Measurements from ENCODE around the gene FBXL14. TPM values are rescaled to one million over a fixed set of nuclear protein-coding genes. Genes with fewer than 3 reads are reported as not detected.
A peak's percentile ranks its signal among the peaks of the same experiment; 100 is the strongest.

Gene FBXL14
- total and polyA plus RNA-seq, 9 of the 15 experiments (the other 6 are each of a cell fraction or from before 2014, with no cell fraction given), result 0.13 to 9.8 (median 3.3) TPM

GRCh38 chr12:1592444-1593173, 1.8 kb downstream of the FBXL14 start (continued):
- TF ChIP-seq PKNOX1 (IDR thresholded peaks at IDR 0.05) (peak; percentile 46; the same call in 1 of the 2 replicates), SREBF2 (CRISPR knock-in tag; IDR thresholded peaks at IDR 0.05) (no peak), CC2D1A (IDR thresholded peaks at IDR 0.05) (no peak), NRF1 (conservative IDR thresholded peaks at IDR 0.05 in 1 of 2, IDR thresholded peaks at IDR 0.05 in 1 of 2) (peak; percentile 65 to 71), CXXC5 (CRISPR knock-in tag; IDR thresholded peaks at IDR 0.05) (peak; percentile 33; the same call in 1 of the 2 replicates), SMAD2 (IDR thresholded peaks at IDR 0.05; ENCODE audit: low read depth, low read length) (no peak), SIRT6 (IDR thresholded peaks at IDR 0.05; ENCODE audit: low read depth, low read length) (no peak), ZNF316 (IDR thresholded peaks at IDR 0.05) (no peak), MCM3 (IDR thresholded peaks at IDR 0.05) (no peak), SMAD4 (CRISPR knock-in tag; conservative IDR thresholded peaks at IDR 0.05) (no peak), E4F1 (CRISPR knock-in tag; IDR thresholded peaks at IDR 0.05; ENCODE audit: borderline replicate concordance) (no peak), HDAC2 (IDR thresholded peaks at IDR 0.05) (no peak), NCOA1 (IDR thresholded peaks at IDR 0.05; ENCODE audit: low read depth) (no peak), CBX1 (IDR thresholded peaks at IDR 0.05; ENCODE audit: low read depth) (no peak), KLF13 (tag; IDR thresholded peaks at IDR 0.05; ENCODE audit: borderline replicate concordance, low read depth) (no peak), SRSF7 (optimal IDR thresholded peaks at IDR 0.05; ENCODE audit: low read depth, low read length) (no peak), NEUROD1 (IDR thresholded peaks at IDR 0.05; ENCODE audit: borderline replicate concordance, low read depth, low read length, partially characterized antibody) (no peak), NFATC3 (IDR thresholded peaks at IDR 0.05) (no peak), MAZ (CRISPR knock-in tag; conservative IDR thresholded peaks at IDR 0.05 in 1 of 2, IDR thresholded peaks at IDR 0.05 in 1 of 2) (0 out of 4 replicates have a peak, but pooled peaks of 1 of the 2 experiments have one; percentile 16), KLF1 (tag; IDR thresholded peaks at IDR 0.05) (no peak), CTBP1 (IDR thresholded peaks at IDR 0.05; ENCODE audit: borderline replicate concordance) (peak; percentile 58; the same call in 1 of the 2 replicates), TRIM28 (IDR thresholded peaks at IDR 0.05) (no peak)
- TF ChIP-seq, protein P1, sequence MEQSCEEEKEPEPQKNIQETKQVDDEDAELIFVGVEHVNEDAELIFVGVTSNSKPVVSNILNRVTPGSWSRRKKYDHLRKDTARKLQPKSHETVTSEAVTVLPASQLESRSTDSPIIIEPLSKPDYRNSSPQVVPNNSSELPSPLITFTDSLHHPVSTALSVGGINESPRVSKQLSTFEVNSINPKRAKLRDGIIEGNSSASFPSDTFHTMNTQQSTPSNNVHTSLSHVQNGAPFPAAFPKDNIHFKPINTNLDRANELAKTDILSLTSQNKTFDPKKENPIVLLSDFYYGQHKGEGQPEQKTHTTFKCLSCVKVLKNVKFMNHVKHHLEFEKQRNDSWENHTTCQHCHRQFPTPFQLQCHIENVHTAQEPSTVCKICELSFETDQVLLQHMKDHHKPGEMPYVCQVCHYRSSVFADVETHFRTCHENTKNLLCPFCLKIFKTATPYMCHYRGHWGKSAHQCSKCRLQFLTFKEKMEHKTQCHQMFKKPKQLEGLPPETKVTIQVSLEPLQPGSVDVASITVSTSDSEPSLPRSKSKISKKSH (CRISPR knock-in tag; IDR thresholded peaks at IDR 0.05), result no peak
- TF ChIP-seq, protein P2, sequence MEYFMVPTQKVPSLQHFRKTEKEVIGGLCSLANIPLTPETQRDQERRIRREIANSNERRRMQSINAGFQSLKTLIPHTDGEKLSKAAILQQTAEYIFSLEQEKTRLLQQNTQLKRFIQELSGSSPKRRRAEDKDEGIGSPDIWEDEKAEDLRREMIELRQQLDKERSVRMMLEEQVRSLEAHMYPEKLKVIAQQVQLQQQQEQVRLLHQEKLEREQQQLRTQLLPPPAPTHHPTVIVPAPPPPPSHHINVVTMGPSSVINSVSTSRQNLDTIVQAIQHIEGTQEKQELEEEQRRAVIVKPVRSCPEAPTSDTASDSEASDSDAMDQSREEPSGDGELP (CRISPR knock-in tag; IDR thresholded peaks at IDR 0.05; ENCODE audit: borderline replicate concordance), result peak; percentile 35; the same call in 1 of the 2 replicates
